Breast epithelium (tissue), 4 donors: Measurements from ENCODE around the gene MAN1B1. TPM values are rescaled to one million over a fixed set of nuclear protein-coding genes. Genes with fewer than 3 reads are reported as not detected.

Experiments
- DNase-seq, 2 donors: peaks; one replicate each; pipeline ENCODE4 v3.0.0-alpha.2; 2019; ENCODE audit warnings: low spot score in 2 of 2
- H3K27ac ChIP-seq, 2 donors: fragments of 200-600 bp; sonication (generic) in 1 of 2; one replicate each; pipeline ENCODE4 v1.5.1; 2016 to 2019; ENCODE audit warnings: mild to moderate bottlenecking in 1 of 2
- H3K27me3 ChIP-seq, 2 donors: fragments of 200-600 bp; sonication (generic) in 1 of 2; one replicate each; pipeline versions ENCODE4 v1.5.1 to v1.6.0; 2017 to 2019; ENCODE audit warnings: control low read depth in 1 of 2, mild to moderate bottlenecking in 1 of 2
- H3K36me3 ChIP-seq: fragments of 200-600 bp; one replicate; pipeline ENCODE4 v1.5.1; 2019
- H3K4me1 ChIP-seq, 2 donors: fragments of 200-600 bp; sonication (generic); one replicate each; pipeline ENCODE4 v1.5.1; 2016 to 2019; ENCODE audit warnings: control low read depth in 1 of 2
- H3K4me3 ChIP-seq, 3 donors: fragments of 200-600 bp; sonication (generic); 1 replicate in 2 of 3; 2 replicates in 1 of 3; pipeline ENCODE4 v1.5.1; 2016 to 2019; ENCODE audit warnings: mild to moderate bottlenecking in 3 of 3, moderate library complexity in 2 of 3
- H3K9me3 ChIP-seq, 2 donors: fragments of 200-600 bp; sonication (generic) in 1 of 2; one replicate each; pipeline ENCODE4 v1.5.1; 2016 to 2019; ENCODE audit warnings: control low read depth in 1 of 2
- POLR2A ChIP-seq: fragments of 450-650 bp; IDR thresholded peaks from one replicate; pipeline ENCODE4 v1.6.1; 2016; ENCODE audit warnings: antibody characterized with exemption, mild to moderate bottlenecking, moderate library complexity
- POLR2AphosphoS5 ChIP-seq, 3 donors: sonication (generic); formaldehyde crosslinking; IDR thresholded peaks; one replicate each; pipeline ENCODE4 v1.6.1; 2017; ENCODE audit warnings: antibody characterized with exemption in 3 of 3
- intact Hi-C: fragments of 100-400 bp; cut with DNase I; formaldehyde crosslinking; loops from one replicate; pipeline ENCODE4 v1.15.1; 2023; ENCODE audit warnings: low total_unique reads
- total RNA-seq, 3 donors: library from RNA; depleted of rRNA; stranded (reverse); fragments of >200 nt; gene quantifications; one replicate each; pipeline ENCODE4 v1.1.0, GENCODE V29; 2016
- TF ChIP-seq, protein P1 (sequence below), 3 donors: fragments of 450-650 bp; IDR thresholded peaks; one replicate each; pipeline ENCODE4 v1.5.1; 2016 to 2017; ENCODE audit warnings: antibody characterized with exemption in 3 of 3, mild to moderate bottlenecking in 3 of 3, moderate library complexity in 3 of 3

The MAN1B1 gene
- total RNA-seq, 3 donors from 2014 or later: 50.1 to 62.8 (median 50.8) TPM

DNA sequence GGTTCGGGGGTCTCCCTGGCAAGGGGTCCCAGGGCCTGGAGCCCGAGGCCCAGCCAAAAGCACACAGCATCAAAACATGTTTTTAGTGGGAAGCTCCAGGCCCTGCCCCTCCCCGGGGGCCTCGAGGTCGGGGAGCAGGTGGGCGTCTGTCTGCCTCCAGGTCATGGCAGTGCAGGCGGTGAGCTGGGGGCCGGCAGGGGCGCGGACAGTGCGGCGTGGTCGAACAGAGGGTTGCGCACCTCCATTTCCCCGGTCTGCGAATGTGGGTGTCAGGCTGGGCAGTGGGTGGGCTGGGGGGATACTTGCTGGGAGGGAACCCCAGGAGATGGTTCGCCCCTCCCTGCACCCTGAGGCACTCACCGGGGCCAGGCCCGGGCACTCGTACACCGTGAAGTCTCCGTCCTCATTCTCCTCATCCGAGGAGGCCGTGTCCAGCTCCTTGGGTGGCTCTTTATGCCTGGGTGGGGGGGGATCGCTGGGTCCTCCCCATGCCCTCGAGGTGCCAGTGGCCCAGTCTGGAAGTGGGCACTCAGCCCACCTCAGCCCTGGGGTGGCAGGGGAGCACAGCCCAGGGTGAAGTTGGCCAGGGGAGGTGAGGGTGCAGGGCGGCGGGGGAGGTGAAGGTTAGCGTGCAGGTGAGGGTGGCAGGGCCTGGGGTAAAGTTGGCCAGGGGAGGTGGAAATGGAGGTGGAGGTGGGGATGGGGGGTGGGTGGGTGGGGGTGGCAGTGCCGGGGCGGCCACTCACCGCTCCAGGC is 47.0 kb upstream of the MAN1B1 start:
- peaks cover 3 to 9% of the 10 kb centered on the region in 2 donors for H3K4me1 ChIP-seq
- intact Hi-C loops: no loop called here
- H3K9me3 ChIP-seq: no peaks in the 10 kb centered on the region
- TF ChIP-seq, protein P1, sequence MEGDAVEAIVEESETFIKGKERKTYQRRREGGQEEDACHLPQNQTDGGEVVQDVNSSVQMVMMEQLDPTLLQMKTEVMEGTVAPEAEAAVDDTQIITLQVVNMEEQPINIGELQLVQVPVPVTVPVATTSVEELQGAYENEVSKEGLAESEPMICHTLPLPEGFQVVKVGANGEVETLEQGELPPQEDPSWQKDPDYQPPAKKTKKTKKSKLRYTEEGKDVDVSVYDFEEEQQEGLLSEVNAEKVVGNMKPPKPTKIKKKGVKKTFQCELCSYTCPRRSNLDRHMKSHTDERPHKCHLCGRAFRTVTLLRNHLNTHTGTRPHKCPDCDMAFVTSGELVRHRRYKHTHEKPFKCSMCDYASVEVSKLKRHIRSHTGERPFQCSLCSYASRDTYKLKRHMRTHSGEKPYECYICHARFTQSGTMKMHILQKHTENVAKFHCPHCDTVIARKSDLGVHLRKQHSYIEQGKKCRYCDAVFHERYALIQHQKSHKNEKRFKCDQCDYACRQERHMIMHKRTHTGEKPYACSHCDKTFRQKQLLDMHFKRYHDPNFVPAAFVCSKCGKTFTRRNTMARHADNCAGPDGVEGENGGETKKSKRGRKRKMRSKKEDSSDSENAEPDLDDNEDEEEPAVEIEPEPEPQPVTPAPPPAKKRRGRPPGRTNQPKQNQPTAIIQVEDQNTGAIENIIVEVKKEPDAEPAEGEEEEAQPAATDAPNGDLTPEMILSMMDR (IDR thresholded peaks at IDR 0.05): no peak
- TF ChIP-seq POLR2A (no peak), POLR2AphosphoS5 (IDR thresholded peaks at IDR 0.05) (no peak)
- H3K4me3 ChIP-seq: no peak overlapping the region
- H3K27ac ChIP-seq: no peak overlapping the region
- no peaks in the 10 kb centered on the region for H3K36me3 ChIP-seq
- DNase-seq: no peak
- H3K27me3 ChIP-seq: no peaks in the 10 kb centered on the region

DNA sequence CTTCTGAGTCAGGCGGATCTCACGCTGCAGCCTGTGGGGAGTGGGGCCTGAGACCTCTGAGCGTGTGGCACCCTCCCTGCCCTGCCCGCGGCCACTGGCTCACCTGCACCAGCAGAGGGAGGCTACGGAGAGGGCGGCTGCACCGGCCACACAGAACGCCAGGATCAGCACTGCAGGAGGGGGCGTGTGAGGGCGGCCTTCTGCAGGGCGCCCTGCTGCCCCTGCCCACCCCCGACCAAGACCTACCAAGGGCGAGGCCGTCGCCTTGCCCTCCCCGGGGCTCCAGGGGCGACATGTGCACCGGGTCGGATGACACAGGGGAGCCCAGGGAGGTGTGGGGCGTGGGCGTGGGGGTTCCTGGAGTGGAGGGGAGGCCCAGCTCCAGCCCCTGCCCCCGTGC is 46.2 kb upstream of the MAN1B1 start:
- no peaks in the 10 kb centered on the region for H3K9me3 ChIP-seq
- peaks cover 5 to 12% of the 10 kb centered on the region in 2 donors for H3K4me1 ChIP-seq
- intact Hi-C loops: no loop called here

DNA sequence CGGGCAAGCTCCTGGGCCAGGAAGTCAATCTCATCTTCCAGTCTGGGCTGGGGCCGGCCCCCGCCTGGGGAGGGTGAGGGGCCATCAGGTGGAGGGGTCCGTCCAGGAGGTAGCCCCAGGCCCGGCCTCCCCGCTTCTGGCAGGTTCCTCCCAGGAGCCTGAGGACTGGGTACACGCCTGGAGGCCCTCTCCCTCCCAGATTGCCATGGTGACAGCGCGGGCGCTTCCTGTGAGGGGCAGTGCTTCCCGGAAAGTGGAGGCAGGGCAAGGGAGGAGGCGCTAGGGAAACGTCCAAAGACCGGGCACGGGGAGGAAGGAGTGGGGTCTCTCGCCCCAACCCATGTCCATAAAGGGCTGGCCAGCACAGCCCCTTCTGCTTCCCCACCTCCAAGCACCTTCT is 45.7 kb upstream of the MAN1B1 start:
- H3K9me3 ChIP-seq: no peaks in the 10 kb centered on the region
- no peaks in the 10 kb centered on the region for H3K27me3 ChIP-seq
- no peaks in the 10 kb centered on the region for H3K36me3 ChIP-seq
- TF ChIP-seq, protein P1 (IDR thresholded peaks at IDR 0.05): no peak
- no peak for TF ChIP-seq POLR2AphosphoS5 (IDR thresholded peaks at IDR 0.05)
- TF ChIP-seq POLR2A: no peak
- intact Hi-C loops: no loop called here
- no peak for DNase-seq
- H3K27ac ChIP-seq: no peak overlapping the region
- peak overlapping the region in 2 of 3 donors; percentile 17 to 41 for H3K4me3 ChIP-seq
- peaks cover 9 to 12% of the 10 kb centered on the region in 2 donors for H3K4me1 ChIP-seq

More for the DNA sequence above, 46.2 kb upstream of the MAN1B1 start:
- no peak overlapping the region for H3K27ac ChIP-seq
- H3K36me3 ChIP-seq: no peaks in the 10 kb centered on the region
- no peak for DNase-seq
- H3K4me3 ChIP-seq: peak overlapping the region in 2 of 3 donors; percentile 13 to 17
- TF ChIP-seq, protein P1 (IDR thresholded peaks at IDR 0.05): no peak
- no peak for TF ChIP-seq POLR2A
- H3K27me3 ChIP-seq: no peaks in the 10 kb centered on the region

DNA sequence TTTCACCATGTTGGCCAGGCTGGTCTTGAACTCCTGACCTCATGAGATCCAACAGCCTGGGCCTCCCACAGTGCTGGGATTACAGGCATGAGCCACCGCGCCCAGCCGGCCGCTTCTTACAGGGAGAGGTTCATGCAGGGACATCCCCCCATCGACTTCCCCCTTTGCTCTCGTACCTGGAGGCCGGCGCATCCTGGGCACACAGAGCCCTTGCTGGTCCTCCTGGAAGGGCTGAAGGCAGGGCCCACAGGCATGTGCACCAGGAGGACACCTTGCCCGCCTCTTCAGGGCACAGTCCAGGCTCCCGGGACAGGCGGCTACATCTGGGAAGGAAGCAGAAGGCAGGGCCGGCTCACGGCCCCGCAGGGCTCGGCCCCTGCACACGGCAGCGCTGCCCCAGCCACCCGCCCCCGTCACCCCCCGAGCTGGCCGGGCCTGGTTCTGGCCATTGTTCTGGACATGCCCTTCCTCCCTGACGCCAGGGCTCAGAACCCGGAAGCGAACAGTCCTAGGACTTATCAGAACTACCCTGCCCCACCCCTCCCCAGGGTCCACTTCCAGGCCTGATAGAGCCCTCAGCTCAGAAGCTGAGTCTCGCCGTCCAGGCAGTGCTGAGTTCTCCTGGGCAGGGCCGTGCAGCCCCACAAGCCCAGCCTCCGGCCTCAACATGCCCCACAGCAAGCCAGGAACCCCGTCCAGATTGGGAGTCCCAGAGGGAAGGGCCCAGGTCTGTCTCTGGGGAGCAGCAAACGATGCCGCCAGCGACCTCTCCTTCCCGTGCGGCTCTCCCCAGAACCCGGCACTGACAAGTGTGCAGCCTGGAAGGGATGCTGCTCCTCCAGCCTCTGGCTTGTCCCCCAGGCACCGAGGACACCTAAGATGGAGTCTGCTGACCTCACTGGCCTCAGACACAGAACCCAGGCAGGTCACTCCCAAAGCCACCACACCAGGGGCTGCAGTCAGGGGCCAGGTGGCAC is 43.7 kb upstream of the MAN1B1 start:
- H3K27ac ChIP-seq: peak overlapping the region in 1 of 2 donors; percentile 66
- no peak for DNase-seq
- TF ChIP-seq, protein P1 (IDR thresholded peaks at IDR 0.05): no peak
- TF ChIP-seq POLR2AphosphoS5 (IDR thresholded peaks at IDR 0.05) (no peak), POLR2A (no peak)
- H3K4me3 ChIP-seq: peak overlapping the region; percentile 15 to 91 (median 28)
- no peaks in the 10 kb centered on the region for H3K9me3 ChIP-seq
- no peaks in the 10 kb centered on the region for H3K36me3 ChIP-seq
- H3K27me3 ChIP-seq: peaks cover 0 to 11% of the 10 kb centered on the region in 2 donors
- intact Hi-C loops: no loop called here
- H3K4me1 ChIP-seq: peaks cover 10 to 12% of the 10 kb centered on the region in 2 donors
